Tibial nerve (tissue), 3 donors: ENCODE results near the gene ATPAF2.

ENCODE experiments used
- POLR2A ChIP-seq, 2 donors: fragments of 450-650 bp; IDR thresholded peaks; one replicate each; pipeline ENCODE4 v1.6.1; 2017; ENCODE audit warnings: antibody characterized with exemption in 2 of 2, mild to moderate bottlenecking in 2 of 2, moderate library complexity in 2 of 2
- TF ChIP-seq, protein P1 (sequence below), 5 experiments: fragments of 200-600 bp in 3 of 5; fragments of 450-650 bp in 2 of 5; sonication (generic) in 3 of 5; IDR thresholded peaks; one replicate each; pipeline ENCODE4 v1.5.1; 2016 to 2019; ENCODE audit warnings: antibody characterized with exemption in 5 of 5, mild to moderate bottlenecking in 3 of 5, moderate library complexity in 2 of 5

DNA sequence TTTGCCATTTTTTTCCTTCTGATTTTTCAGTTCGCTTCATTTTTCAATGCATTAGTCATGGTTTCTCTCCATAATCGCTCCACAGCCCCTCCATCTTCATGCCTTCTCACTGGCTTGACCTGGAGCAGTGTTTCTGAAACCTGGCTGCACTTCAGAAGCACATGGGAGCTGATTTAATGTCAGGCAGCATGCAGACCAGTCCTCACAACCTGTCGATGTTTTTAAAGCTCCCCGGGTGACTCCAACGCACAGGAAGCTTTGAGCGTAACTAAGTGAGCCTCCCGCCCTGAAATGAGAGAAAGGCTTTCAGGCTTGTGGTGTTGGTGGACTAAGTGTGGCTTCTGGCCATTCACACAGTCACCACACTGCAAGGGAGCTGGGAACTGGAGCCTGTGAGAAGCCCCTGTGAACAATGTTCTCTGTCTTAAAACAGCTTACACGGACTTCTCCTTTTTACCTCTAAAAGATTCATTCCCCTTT is 31.9 kb upstream of the ATPAF2 start:
- TF ChIP-seq, protein P1, sequence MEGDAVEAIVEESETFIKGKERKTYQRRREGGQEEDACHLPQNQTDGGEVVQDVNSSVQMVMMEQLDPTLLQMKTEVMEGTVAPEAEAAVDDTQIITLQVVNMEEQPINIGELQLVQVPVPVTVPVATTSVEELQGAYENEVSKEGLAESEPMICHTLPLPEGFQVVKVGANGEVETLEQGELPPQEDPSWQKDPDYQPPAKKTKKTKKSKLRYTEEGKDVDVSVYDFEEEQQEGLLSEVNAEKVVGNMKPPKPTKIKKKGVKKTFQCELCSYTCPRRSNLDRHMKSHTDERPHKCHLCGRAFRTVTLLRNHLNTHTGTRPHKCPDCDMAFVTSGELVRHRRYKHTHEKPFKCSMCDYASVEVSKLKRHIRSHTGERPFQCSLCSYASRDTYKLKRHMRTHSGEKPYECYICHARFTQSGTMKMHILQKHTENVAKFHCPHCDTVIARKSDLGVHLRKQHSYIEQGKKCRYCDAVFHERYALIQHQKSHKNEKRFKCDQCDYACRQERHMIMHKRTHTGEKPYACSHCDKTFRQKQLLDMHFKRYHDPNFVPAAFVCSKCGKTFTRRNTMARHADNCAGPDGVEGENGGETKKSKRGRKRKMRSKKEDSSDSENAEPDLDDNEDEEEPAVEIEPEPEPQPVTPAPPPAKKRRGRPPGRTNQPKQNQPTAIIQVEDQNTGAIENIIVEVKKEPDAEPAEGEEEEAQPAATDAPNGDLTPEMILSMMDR (IDR thresholded peaks at IDR 0.05): no peak
- no peak for TF ChIP-seq POLR2A (IDR thresholded peaks at IDR 0.05)
